RKO (cell line): Measurements from ENCODE around the gene ZNF235.
"Not testable (repeated sequence)": the region's sequence is repeated elsewhere in the genome, so short reads cannot be mapped to it uniquely, and the experiment has no call there.

Experiments used
- DNase-seq: peaks from one replicate; pipeline ENCODE4 v3.0.0-alpha.2; 2016; ENCODE audit warnings: low spot score

The ZNF235 gene

DNA sequence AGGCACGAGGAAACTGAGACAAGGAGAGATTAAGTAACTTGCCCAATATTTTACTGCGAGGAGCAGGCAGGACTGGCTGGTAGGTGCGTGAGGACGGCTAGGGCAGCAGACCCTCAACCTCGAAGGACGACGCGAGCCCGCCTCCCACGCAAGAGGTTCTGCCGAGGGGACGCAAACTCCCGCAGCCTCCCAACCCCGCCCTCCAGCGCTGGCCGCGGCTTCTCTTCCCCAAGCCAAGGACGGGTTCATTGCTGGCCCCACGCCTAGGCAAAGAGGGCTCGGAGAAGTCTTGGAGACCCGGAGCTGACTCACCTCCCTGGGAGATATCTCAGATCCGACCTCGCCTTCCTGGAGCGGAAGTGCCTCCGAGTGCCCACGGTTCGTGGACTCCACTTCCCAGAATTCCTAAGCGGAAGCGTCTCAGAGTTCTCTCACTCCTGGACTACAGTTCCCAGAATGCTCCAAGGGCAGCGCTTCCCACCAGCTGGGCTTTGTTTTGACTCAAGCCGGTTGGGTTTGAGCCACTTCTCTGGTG, at the start of gene ZNF235:
Gene ZNF235 (minus strand): TSS at position 367 of the 535 bp plus-strand sequence. CDS start 1,621 bp downstream, outside the sequence.
- peak; percentile 98 for DNase-seq

GRCh38 chr19:44346556-44346955, 41.7 kb upstream of the ZNF235 start:
- DNase-seq: no peak

GRCh38 chr19:44345959-44346358, 41.1 kb upstream of the ZNF235 start:
- DNase-seq: no peak

DNA sequence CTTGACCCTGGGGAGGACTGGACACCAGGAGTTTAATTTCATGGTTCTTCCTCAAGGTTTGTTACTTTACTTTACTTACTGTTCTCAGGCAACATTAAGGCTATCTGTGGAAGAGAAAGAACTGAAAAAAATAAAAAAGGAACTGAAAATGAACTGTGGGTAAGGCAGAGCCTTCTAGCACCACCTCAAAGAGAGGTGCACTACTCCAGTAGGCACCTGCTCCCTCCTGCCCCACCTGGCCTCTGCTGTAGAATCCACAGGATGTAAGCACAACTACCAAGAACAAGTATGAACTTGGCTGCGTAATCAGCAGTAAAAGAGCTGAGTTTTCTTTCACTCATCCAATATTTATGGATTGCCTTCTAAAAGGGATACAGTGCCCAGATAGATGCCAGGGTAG, 39.4 kb upstream of the ZNF235 start:
- DNase-seq: no peak

GRCh38 chr19:44341794-44342193, 37.0 kb upstream of the ZNF235 start:
- DNase-seq: no peak

GRCh38 chr19:44334639-44335038, 29.8 kb upstream of the ZNF235 start:
- not testable (repeated sequence) for DNase-seq

DNA sequence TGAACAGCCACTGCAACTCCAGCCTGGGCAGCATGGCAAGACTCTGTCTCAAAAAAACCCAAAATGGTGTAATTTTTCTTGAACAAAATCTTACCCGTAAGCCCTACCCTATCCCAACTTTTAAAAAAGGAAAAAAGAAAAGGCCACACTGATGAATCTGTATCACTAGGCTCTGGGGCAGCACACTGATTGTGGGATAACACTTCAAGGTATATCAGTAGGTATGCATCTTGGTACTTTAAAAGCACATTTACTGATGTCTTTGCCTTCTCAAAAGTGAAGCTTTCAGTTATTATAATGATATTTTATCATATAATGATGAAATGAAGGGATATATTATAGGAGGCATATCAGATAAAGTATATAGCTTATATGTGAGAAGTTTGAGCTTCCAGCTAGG, 27.3 kb upstream of the ZNF235 start:
- DNase-seq: no peak

DNA sequence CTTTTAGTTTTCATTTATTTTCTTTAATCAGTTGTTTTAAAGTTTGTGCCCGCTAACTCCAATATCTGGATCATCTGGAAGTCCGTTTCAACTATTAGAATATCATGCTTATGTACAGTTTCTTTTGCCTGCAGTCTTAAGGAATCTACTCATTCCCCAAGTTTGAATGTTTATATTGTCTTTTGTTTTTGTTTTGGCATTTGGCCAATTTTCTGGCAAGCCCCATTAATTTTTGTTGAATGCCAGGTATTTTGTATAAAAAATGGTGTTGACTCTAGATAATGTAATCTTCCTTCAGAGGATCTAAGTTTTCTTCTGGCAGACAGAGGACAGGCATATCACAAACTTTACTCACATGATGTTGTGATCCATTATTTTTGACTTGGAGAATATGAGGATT, 11.1 kb upstream of the ZNF235 start:
- no peak for DNase-seq

GRCh38 chr19:44313231-44313630, 8.4 kb upstream of the ZNF235 start:
- no peak for DNase-seq

- peak; percentile 45 for DNase-seq
These were observed 3.2 kb upstream of the ZNF235 start for GRCh38 chr19:44308011-44308410.

GRCh38 chr19:44306283-44306682, 1.5 kb upstream of the ZNF235 start:
- no peak for DNase-seq

DNA sequence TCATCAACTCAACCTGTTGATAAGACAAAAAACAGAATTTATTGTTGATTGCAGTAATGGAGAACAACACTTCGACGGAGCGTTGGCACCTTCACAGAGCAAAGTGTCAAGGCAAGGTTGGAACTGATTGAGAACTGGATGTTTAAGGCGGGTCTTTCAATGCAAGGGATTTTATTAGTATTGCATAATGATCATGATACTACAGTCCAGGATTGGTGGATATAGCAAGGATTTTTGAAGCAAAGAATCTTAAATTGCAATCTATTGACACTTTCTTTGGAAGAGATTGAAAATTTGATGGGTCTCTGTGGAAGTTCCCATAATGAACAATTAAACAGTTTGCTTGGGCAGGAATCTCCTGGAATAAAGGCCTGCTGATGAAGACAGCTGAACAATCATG, 632 bp upstream of the ZNF235 start:
- no peak for DNase-seq

- DNase-seq: peak; percentile 67
These were observed 753 bp downstream of the ZNF235 start for GRCh38 chr19:44303976-44304568.

- peak; percentile 66 for DNase-seq
These were observed 1.5 kb downstream of the ZNF235 start for GRCh38 chr19:44303320-44303719.

GRCh38 chr19:44284968-44285367, 19.9 kb downstream of the ZNF235 start:
- no peak for DNase-seq

DNA sequence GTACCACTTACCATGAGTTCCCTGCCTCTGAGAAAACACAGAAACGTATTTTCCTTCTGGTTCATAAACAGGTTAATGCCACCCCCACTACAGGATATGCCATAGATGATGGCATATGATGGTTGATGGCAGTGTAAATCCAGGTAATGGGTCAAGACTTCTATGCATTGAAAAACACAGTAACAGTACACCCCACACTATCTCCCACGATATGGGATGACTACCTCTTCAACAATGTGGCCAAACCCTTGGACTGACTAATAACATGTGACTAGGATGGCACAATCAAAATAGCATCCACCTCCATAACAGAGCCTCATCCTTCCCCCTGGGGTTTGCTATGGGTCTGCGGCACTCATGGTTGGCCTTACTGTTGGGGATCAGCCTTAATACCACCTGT, 22.0 kb downstream of the ZNF235 start:
- DNase-seq: peak; percentile 28

- no peak for DNase-seq
These were observed 23.9 kb downstream of the ZNF235 start for GRCh38 chr19:44280916-44281315.

DNA sequence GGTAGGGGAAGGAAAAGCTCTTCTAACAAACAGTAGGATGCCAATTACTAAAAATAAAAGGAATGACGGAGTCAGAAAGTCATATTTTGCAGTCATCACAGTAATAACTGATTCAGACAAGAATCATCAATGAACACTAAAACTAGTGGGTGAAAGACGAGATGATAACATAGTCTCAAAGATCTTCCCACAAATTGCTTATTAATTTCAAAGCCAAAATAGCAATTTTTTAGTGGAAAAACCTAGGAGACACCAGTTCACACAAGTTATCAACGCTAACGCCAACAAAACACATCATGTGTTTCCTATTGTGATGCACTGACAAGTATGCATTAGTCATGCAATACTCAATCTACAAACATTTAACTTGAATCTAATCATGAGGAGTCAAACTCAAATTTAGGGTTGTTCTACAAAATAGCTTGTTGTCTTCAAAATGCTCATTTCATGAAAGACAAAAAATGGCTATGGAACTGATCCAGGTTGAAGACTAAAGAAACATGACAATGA, 26.6 kb downstream of the ZNF235 start:
- DNase-seq: peak; percentile 81

DNA sequence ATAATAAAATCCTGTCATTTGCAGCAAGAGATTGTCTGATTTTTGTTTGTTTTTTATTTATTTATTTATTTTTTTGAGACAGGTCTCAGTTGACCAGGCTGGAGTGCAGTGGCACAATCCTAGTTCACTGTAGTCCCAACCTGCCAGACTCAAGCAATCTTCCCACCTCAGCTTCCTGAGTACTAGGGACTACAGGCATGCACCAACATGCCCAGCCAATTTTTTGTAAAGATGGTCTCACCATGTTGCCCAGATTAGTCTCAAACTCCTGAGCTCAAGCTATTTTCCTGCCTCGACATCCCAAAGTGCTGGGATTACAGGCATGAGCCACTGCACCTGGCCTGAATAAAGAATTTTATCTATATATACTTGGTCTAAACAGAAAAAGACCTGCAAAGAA, 27.5 kb downstream of the ZNF235 start:
- no peak for DNase-seq

GRCh38 chr19:44260695-44261446, 44.0 kb downstream of the ZNF235 start:
- DNase-seq: peak; percentile 12

- DNase-seq: no peak
These were observed 44.5 kb downstream of the ZNF235 start for GRCh38 chr19:44260343-44260681.

DNA sequence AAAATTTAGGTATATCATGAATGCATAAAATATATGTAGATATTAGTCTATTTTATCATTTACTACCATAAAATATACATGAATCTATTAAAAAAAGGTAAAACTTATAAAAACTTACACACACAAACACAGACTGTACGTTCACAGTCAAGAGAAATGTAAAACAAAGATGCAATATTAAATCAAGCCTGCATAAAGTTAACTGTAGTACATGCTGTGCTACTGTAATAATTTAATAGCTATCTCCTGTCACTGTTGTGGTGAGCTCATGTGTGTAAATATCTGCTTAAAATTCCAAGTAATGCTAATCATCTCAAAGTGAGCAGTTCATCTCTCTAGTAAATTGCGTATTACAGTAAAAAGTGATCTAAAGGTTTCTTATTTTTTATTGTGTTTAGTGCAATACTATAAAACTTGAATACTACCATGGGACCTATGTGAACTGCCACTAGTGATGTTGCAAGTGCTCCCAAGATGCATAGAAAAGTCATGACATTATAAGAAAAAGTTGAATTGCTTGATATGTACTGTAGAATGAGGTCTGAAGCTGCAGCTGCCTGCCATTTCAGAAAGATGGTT, 45.9 kb downstream of the ZNF235 start:
- peak; percentile 66 for DNase-seq

- DNase-seq: no peak
These were observed 46.7 kb downstream of the ZNF235 start for GRCh38 chr19:44258136-44258535.
